Vagina (tissue), 2 donors: ENCODE results near the gene MRPL20. TPM values are rescaled to one million over a fixed set of nuclear protein-coding genes. Genes with fewer than 3 reads are reported as not detected.

Experiments used
- DNase-seq, 2 donors: peaks; one replicate each; pipeline ENCODE4 v3.0.0-alpha.2; 2017; ENCODE audit errors: extremely low spot score in 2 of 2
- H3K27ac ChIP-seq: fragments of 200-600 bp; sonication (generic); one replicate; pipeline ENCODE4 v1.5.1; 2019
- H3K27me3 ChIP-seq: fragments of 200-600 bp; sonication (generic); one replicate; pipeline ENCODE4 v1.5.1; 2019
- H3K36me3 ChIP-seq, 2 donors: fragments of 200-600 bp; sonication (generic); one replicate each; pipeline ENCODE4 v1.5.1; 2017 to 2019
- H3K4me1 ChIP-seq: fragments of 200-600 bp; sonication (generic); one replicate; pipeline ENCODE4 v1.5.1; 2019
- H3K4me3 ChIP-seq, 2 donors: fragments of 200-600 bp; sonication (generic); 1 replicate in 1 of 2; 2 replicates in 1 of 2; pipeline ENCODE4 v1.5.1; 2016 to 2019
- H3K9me3 ChIP-seq: fragments of 200-600 bp; sonication (generic); one replicate; pipeline ENCODE4 v1.5.1; 2019
- POLR2A ChIP-seq, 2 donors: fragments of 450-650 bp; IDR thresholded peaks; one replicate each; pipeline ENCODE4 v1.6.1; 2017; ENCODE audit warnings: antibody characterized with exemption in 2 of 2, mild to moderate bottlenecking in 2 of 2, moderate library complexity in 2 of 2
- POLR2AphosphoS5 ChIP-seq, 2 donors: sonication (generic); formaldehyde crosslinking; IDR thresholded peaks; one replicate each; pipeline ENCODE4 v1.9.0; 2017; ENCODE audit warnings: antibody characterized with exemption in 2 of 2, mild to moderate bottlenecking in 2 of 2, low read depth in 1 of 2; ENCODE audit not compliant: insufficient read depth in 1 of 2
- intact Hi-C: fragments of 100-400 bp; cut with DNase I; formaldehyde crosslinking; loops from one replicate; pipeline ENCODE4 v1.15.1; 2023
- total RNA-seq: library from RNA; depleted of rRNA; stranded (reverse); fragments of >200 nt; gene quantifications from one replicate; pipeline ENCODE4 v1.2.3, GENCODE V29; 2016
- TF ChIP-seq, protein P1 (sequence below), 3 experiments: fragments of 450-650 bp in 2 of 3; fragments of 200-600 bp in 1 of 3; sonication (generic) in 1 of 3; IDR thresholded peaks; one replicate each; pipeline ENCODE4 v1.5.1; 2017 to 2019; ENCODE audit warnings: antibody characterized with exemption in 3 of 3, mild to moderate bottlenecking in 2 of 3, moderate library complexity in 2 of 3

MRPL20 gene
- total RNA-seq, 1 donor from 2014 or later: 84.2 TPM

GRCh38 chr1:1374589-1374928 is 32.5 kb downstream of the MRPL20 start:
- peaks cover 0 to 9% of the 10 kb centered on the region in 2 donors for H3K36me3 ChIP-seq
- no peak for DNase-seq
- no peaks in the 10 kb centered on the region for H3K9me3 ChIP-seq
- peak overlapping the region; percentile 93 to 99 for H3K4me3 ChIP-seq
- peaks cover 40% of the 10 kb centered on the region for H3K4me1 ChIP-seq
- intact Hi-C loops: loop anchor here (2.0 kb wide), 1 partner anchor 24 kb away; the partner anchor contains the start of gene CCNL2
- no peaks in the 10 kb centered on the region for H3K27me3 ChIP-seq
- TF ChIP-seq POLR2AphosphoS5 (IDR thresholded peaks at IDR 0.05; ENCODE audit: insufficient read depth in 1 of 2, low read depth in 1 of 2): no peak
- TF ChIP-seq POLR2A (IDR thresholded peaks at IDR 0.05): no peak
- TF ChIP-seq, protein P1, sequence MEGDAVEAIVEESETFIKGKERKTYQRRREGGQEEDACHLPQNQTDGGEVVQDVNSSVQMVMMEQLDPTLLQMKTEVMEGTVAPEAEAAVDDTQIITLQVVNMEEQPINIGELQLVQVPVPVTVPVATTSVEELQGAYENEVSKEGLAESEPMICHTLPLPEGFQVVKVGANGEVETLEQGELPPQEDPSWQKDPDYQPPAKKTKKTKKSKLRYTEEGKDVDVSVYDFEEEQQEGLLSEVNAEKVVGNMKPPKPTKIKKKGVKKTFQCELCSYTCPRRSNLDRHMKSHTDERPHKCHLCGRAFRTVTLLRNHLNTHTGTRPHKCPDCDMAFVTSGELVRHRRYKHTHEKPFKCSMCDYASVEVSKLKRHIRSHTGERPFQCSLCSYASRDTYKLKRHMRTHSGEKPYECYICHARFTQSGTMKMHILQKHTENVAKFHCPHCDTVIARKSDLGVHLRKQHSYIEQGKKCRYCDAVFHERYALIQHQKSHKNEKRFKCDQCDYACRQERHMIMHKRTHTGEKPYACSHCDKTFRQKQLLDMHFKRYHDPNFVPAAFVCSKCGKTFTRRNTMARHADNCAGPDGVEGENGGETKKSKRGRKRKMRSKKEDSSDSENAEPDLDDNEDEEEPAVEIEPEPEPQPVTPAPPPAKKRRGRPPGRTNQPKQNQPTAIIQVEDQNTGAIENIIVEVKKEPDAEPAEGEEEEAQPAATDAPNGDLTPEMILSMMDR (IDR thresholded peaks at IDR 0.05): no peak
- H3K27ac ChIP-seq: peak overlapping the region; percentile 93

- peak in 1 of 2 donors; percentile 83 for DNase-seq
- H3K9me3 ChIP-seq: no peaks in the 10 kb centered on the region
- intact Hi-C loops: loop anchor here (2.0 kb wide), 1 partner anchor 25 kb away; the partner anchor contains the start of gene CCNL2
- TF ChIP-seq, protein P1 (IDR thresholded peaks at IDR 0.05): no peak
- TF ChIP-seq POLR2AphosphoS5 (IDR thresholded peaks at IDR 0.05; ENCODE audit: insufficient read depth in 1 of 2, low read depth in 1 of 2) (no peak), POLR2A (IDR thresholded peaks at IDR 0.05) (no peak)
- H3K27ac ChIP-seq: peak overlapping the region; percentile 93
- H3K36me3 ChIP-seq: peaks cover 0 to 9% of the 10 kb centered on the region in 2 donors
- H3K4me3 ChIP-seq: peak overlapping the region; percentile 93 to 99
- H3K27me3 ChIP-seq: no peaks in the 10 kb centered on the region
- H3K4me1 ChIP-seq: peaks cover 40% of the 10 kb centered on the region
Observed at GRCh38 chr1:1373815-1374588, 33.1 kb downstream of the MRPL20 start.

DNA sequence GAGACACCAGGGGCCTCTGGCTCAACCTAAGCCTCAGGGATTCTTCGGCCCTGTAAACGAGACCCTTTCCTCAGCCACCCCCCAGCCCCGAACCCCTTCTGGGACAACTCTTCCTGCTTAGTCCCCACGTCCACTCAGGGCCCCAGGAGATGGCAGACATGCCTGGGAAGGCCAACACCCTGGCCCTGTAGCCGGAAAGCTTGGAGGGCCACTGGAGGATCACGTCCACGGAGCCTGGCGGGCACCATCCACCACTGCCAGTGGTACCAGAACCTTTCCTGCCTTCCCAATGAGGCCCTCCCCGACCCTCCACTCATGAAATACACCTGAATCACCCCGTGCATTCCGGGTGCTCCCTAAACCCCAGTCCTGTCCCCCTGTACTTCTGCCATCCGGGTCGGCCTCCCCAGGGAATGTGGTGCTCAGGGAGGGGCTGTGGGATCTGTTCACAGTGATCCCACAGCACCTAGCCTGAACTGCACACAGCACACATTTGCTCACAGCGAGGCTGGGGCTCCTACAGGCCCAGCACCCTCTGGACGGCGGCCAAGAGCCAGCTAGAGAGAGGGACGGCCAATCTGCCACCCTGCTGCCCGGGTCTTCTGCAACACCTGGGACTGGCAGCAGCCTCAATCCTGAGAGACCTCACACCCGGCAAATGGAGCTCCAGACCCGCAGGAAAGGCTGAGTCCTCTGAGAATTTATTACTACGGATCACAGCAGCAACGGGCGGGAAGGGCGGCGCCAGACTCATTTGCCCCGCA is 33.9 kb downstream of the MRPL20 start:
- Histone ChIP-seq H3K27ac (no peak overlapping the region), H3K27me3 (no peaks in the 10 kb centered on the region), H3K9me3 (no peaks in the 10 kb centered on the region), H3K4me3 (peak overlapping the region in 1 of 2 donors; percentile 93), H3K36me3 (peaks cover 0 to 9% of the 10 kb centered on the region in 2 donors), H3K4me1 (peaks cover 40% of the 10 kb centered on the region)
- intact Hi-C loops: no loop called here
- no peak for DNase-seq
- TF ChIP-seq POLR2AphosphoS5 (IDR thresholded peaks at IDR 0.05; ENCODE audit: insufficient read depth in 1 of 2, low read depth in 1 of 2) (no peak), POLR2A (IDR thresholded peaks at IDR 0.05) (no peak)
- TF ChIP-seq, protein P1 (IDR thresholded peaks at IDR 0.05): no peak

DNA sequence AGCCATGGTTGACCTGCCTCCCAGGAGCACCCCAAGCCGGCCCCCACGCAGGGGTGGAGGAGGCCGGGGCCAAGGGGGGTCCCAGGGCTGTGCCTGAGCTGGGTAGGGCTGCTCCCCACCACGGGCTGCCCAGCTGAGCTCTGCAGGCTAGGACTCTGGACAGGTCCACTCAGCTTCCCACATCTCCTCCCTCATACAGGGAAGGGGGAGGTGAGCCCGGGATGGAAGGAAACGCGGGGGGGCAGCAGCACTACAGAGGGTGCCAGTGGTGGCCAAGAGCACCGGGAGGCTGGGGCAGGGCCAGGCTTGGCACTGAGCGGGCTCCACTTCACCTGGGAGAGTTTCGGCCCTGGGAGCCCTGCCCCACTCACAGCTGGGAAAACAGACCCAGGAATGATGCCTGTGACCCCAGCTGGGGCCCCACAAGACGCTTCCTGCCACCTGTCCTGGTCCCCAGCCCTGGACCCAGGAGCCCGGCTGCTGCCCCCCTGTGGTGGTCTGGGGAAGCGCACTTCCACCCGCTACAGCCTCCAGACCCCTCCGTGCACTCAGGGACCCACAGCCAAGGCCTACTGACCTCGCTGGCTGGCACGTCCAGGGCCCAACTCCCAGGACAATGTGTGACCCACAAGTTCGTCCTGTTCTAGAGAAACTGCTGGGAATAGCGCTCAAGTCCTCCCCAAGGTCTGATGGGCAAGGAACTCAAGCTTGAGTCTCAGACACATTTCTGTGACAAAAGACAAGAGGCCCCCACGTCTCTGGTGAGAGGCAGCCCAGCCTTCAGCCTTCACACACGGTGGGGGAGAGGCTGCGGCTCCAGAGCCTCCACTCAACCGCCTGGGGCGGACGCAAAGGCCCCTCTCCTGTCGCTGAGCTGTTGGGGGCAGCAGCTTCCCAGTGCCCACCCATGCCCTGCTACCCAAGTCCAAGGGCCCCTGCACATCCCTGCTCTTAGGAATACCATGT is 35.1 kb downstream of the MRPL20 start:
- Histone ChIP-seq H3K4me3 (no peak overlapping the region), H3K9me3 (no peaks in the 10 kb centered on the region), H3K4me1 (peaks cover 40% of the 10 kb centered on the region), H3K27ac (no peak overlapping the region), H3K27me3 (no peaks in the 10 kb centered on the region), H3K36me3 (peaks cover 0 to 9% of the 10 kb centered on the region in 2 donors)
- no peak for DNase-seq
- intact Hi-C loops: no loop called here
- TF ChIP-seq POLR2A (IDR thresholded peaks at IDR 0.05) (no peak), POLR2AphosphoS5 (IDR thresholded peaks at IDR 0.05; ENCODE audit: insufficient read depth in 1 of 2, low read depth in 1 of 2) (peak in 1 of 2 donors; percentile 33)
- TF ChIP-seq, protein P1 (IDR thresholded peaks at IDR 0.05): peak; percentile 61 to 88 (median 85)
